ENCODE data around the gene OR1L4.

DNA sequence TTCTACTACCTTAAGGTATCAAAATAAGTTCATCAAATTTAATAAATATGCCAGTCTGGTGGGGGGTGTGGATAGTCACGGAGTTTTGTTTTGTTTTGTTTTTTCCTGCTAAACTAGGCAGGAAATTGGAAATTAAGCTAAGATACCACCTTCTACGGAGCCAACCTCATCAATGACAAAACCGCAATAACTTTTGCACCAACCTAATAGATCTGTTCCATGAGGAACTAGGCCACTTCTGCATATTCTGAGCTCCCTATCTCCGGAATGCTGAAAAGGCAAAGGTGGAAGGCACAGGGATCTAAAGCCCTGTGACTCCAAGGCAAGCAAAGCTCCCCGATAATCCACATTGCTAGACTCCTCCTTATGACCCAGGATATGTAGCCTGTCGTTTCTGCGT is 5.8 kb upstream of the OR1L4 start:
- TF ChIP-seq, protein P1, sequence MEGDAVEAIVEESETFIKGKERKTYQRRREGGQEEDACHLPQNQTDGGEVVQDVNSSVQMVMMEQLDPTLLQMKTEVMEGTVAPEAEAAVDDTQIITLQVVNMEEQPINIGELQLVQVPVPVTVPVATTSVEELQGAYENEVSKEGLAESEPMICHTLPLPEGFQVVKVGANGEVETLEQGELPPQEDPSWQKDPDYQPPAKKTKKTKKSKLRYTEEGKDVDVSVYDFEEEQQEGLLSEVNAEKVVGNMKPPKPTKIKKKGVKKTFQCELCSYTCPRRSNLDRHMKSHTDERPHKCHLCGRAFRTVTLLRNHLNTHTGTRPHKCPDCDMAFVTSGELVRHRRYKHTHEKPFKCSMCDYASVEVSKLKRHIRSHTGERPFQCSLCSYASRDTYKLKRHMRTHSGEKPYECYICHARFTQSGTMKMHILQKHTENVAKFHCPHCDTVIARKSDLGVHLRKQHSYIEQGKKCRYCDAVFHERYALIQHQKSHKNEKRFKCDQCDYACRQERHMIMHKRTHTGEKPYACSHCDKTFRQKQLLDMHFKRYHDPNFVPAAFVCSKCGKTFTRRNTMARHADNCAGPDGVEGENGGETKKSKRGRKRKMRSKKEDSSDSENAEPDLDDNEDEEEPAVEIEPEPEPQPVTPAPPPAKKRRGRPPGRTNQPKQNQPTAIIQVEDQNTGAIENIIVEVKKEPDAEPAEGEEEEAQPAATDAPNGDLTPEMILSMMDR (IDR thresholded peaks at IDR 0.05), result no peak
- no peak for TF ChIP-seq POLR2A (IDR thresholded peaks at IDR 0.05)
